NCI-H1694 (cell line): ENCODE measurements around the gene HOXB1.

Source experiments
- DNase-seq: peaks from one replicate; lab custom pipeline; 2025; lab: John Stamatoyannopoulos, UW

Gene HOXB1

GRCh38 chr17:48567646-48568354, 37.0 kb upstream of the HOXB1 start:
- DNase-seq: no peak

- DNase-seq: no peak
Measured at GRCh38 chr17:48567209-48567608, 36.4 kb upstream of the HOXB1 start.

- no peak for DNase-seq
Measured at GRCh38 chr17:48566717-48567116, 35.9 kb upstream of the HOXB1 start.

- no peak for DNase-seq
Measured at GRCh38 chr17:48565925-48566710, 35.3 kb upstream of the HOXB1 start.

- DNase-seq: no peak
Measured at GRCh38 chr17:48565022-48565554, 34.3 kb upstream of the HOXB1 start.

GRCh38 chr17:48564188-48565021, 33.6 kb upstream of the HOXB1 start:
- no peak for DNase-seq

- no peak for DNase-seq
Measured at GRCh38 chr17:48563867-48564187, 33.0 kb upstream of the HOXB1 start.

- DNase-seq: no peak
Measured at GRCh38 chr17:48563385-48563838, 32.6 kb upstream of the HOXB1 start.

GRCh38 chr17:48562934-48563333, 32.1 kb upstream of the HOXB1 start:
- no peak for DNase-seq

GRCh38 chr17:48561884-48562810, 31.3 kb upstream of the HOXB1 start:
- no peak for DNase-seq

GRCh38 chr17:48559840-48560817, 29.3 kb upstream of the HOXB1 start:
- DNase-seq: no peak

- no peak for DNase-seq
Measured at GRCh38 chr17:48559122-48559839, 28.5 kb upstream of the HOXB1 start.

GRCh38 chr17:48558831-48559121, 28.0 kb upstream of the HOXB1 start:
- no peak for DNase-seq

- DNase-seq: no peak
Measured at GRCh38 chr17:48558057-48558830, 27.4 kb upstream of the HOXB1 start.

GRCh38 chr17:48556576-48557401, 26.0 kb upstream of the HOXB1 start:
- no peak for DNase-seq

- no peak for DNase-seq
Measured at GRCh38 chr17:48556229-48556575, 25.4 kb upstream of the HOXB1 start.

- DNase-seq: peak; percentile 37
Measured at GRCh38 chr17:48555258-48556228, 24.7 kb upstream of the HOXB1 start.
